ENCODE measurements around the gene YKT6.

YKT6 gene

DNA sequence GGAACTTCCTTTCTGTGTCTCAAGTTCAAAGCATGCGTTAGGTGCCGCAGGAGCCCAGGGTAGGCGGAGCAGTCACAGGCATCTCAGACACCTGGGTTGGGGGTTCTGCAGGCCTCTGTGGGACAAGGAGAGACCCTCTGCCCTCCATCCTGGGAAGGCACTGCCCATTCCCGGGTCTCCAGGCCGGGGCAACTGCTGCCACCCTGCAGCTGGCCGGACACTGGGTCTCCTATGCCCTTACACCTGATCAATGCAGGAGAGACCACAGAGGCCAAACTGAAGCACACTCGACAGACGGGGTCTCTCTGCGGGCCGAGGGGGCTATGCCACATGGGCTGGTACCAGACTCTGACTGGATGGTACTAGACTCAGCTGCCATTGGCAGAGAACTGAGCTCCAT is 36.9 kb downstream of the YKT6 start:
- Histone ChIP-seq H3K9ac (ENCODE audit: low read length) (no peak overlapping the region), H3K4me2 (ENCODE audit: low read depth, low read length) (no peak overlapping the region)

GRCh38 chr7:44238116-44238695 is 37.4 kb downstream of the YKT6 start:
- no peaks in the 10 kb centered on the region for H4K20me1 ChIP-seq (ENCODE audit: insufficient read depth, low read length)
- H3K9ac ChIP-seq (ENCODE audit: low read length) = no peak overlapping the region
- H3K4me1 ChIP-seq (ENCODE audit: low read length) = no peaks in the 10 kb centered on the region
- H3K4me2 ChIP-seq (ENCODE audit: low read depth, low read length) = no peak overlapping the region
- H2AFZ ChIP-seq (ENCODE audit: low read length) = no peak overlapping the region
- no peaks in the 10 kb centered on the region for H3K36me3 ChIP-seq (replicated peaks; ENCODE audit: insufficient read depth, low read length)
- no peak for DNase-seq
- no peaks in the 10 kb centered on the region for H3K9me2 ChIP-seq (replicated peaks; ENCODE audit: insufficient read depth, low read length)
- no peaks in the 10 kb centered on the region for H3F3A ChIP-seq (ENCODE audit: insufficient read depth, low read length)
- no peak overlapping the region for H3K27ac ChIP-seq (ENCODE audit: low read length)
- no peaks in the 10 kb centered on the region for H3K9me3 ChIP-seq (replicated peaks; ENCODE audit: insufficient read depth, low read length)
- H3K79me2 ChIP-seq (ENCODE audit: low read length) = no peaks in the 10 kb centered on the region
- no peak for TF ChIP-seq EZH2 (optimal IDR thresholded peaks at IDR 0.05; ENCODE audit: low read depth, low read length)
- TF ChIP-seq EZH2phosphoT487 (IDR thresholded peaks at IDR 0.05; ENCODE audit: low read length) = no peak
- TF ChIP-seq CTCF (IDR thresholded peaks at IDR 0.05; ENCODE audit: low read length) = no peak
- no peak overlapping the region for H3K4me3 ChIP-seq (ENCODE audit: low read length)
- H3K27me3 ChIP-seq (replicated peaks; ENCODE audit: insufficient read depth, low read length) = peaks cover 75% of the 10 kb centered on the region

More for the DNA sequence above, 36.9 kb downstream of the YKT6 start:
- no peaks in the 10 kb centered on the region for H3K4me1 ChIP-seq (ENCODE audit: low read length)
- no peak for DNase-seq
- peaks cover 80% of the 10 kb centered on the region for H3K27me3 ChIP-seq (replicated peaks; ENCODE audit: insufficient read depth, low read length)
- no peak overlapping the region for H3K4me3 ChIP-seq (ENCODE audit: low read length)
- H3K27ac ChIP-seq (ENCODE audit: low read length) = no peak overlapping the region
- H3F3A ChIP-seq (ENCODE audit: insufficient read depth, low read length) = no peaks in the 10 kb centered on the region
- H3K79me2 ChIP-seq (ENCODE audit: low read length) = no peaks in the 10 kb centered on the region
- no peak overlapping the region for H2AFZ ChIP-seq (ENCODE audit: low read length)
- no peaks in the 10 kb centered on the region for H3K9me3 ChIP-seq (replicated peaks; ENCODE audit: insufficient read depth, low read length)
- H3K36me3 ChIP-seq (replicated peaks; ENCODE audit: insufficient read depth, low read length) = no peaks in the 10 kb centered on the region
- TF ChIP-seq EZH2phosphoT487 (IDR thresholded peaks at IDR 0.05; ENCODE audit: low read length) (no peak), CTCF (IDR thresholded peaks at IDR 0.05; ENCODE audit: low read length) (no peak), EZH2 (optimal IDR thresholded peaks at IDR 0.05; ENCODE audit: low read depth, low read length) (no peak)
- no peaks in the 10 kb centered on the region for H3K9me2 ChIP-seq (replicated peaks; ENCODE audit: insufficient read depth, low read length)
- H4K20me1 ChIP-seq (ENCODE audit: insufficient read depth, low read length) = no peaks in the 10 kb centered on the region

DNA sequence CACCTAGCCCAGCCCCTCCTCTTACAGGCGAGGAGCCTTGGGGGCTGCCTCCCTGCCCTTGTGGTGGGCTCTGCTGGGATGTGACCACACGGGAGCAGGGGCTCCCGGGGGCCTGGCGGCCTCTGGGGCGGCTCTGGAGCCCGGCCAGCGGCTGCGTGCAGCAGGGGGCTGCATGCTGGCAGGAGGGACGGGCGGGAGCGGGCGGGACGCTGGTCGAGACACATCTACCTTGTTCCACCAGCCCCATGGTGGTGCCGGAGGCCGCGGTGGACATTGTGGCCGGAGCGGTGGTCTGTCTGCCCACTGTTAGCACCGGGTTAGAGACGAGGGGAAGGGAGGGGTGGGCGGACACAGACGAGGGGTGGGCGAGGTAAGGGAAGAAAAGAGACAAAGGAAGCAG is 38.6 kb downstream of the YKT6 start:
- Histone ChIP-seq H3K9ac (ENCODE audit: low read length) (no peak overlapping the region), H2AFZ (ENCODE audit: low read length) (no peak overlapping the region), H3K9me2 (replicated peaks; ENCODE audit: insufficient read depth, low read length) (no peaks in the 10 kb centered on the region), H3K4me3 (ENCODE audit: low read length) (no peak overlapping the region), H3K27me3 (replicated peaks; ENCODE audit: insufficient read depth, low read length) (peaks cover 63% of the 10 kb centered on the region), H3K79me2 (ENCODE audit: low read length) (no peaks in the 10 kb centered on the region), H3K4me1 (ENCODE audit: low read length) (no peaks in the 10 kb centered on the region), H3K4me2 (ENCODE audit: low read depth, low read length) (no peak overlapping the region), H4K20me1 (ENCODE audit: insufficient read depth, low read length) (no peaks in the 10 kb centered on the region), H3K36me3 (replicated peaks; ENCODE audit: insufficient read depth, low read length) (no peaks in the 10 kb centered on the region), H3K9me3 (replicated peaks; ENCODE audit: insufficient read depth, low read length) (no peaks in the 10 kb centered on the region), H3F3A (ENCODE audit: insufficient read depth, low read length) (no peaks in the 10 kb centered on the region), H3K27ac (ENCODE audit: low read length) (no peak overlapping the region)
- TF ChIP-seq CTCF (IDR thresholded peaks at IDR 0.05; ENCODE audit: low read length) (no peak), EZH2 (optimal IDR thresholded peaks at IDR 0.05; ENCODE audit: low read depth, low read length) (no peak), EZH2phosphoT487 (IDR thresholded peaks at IDR 0.05; ENCODE audit: low read length) (no peak)
- no peak for DNase-seq

Measured in MM.1S (cell line).